CD4-positive, alpha-beta T cell treated with Interleukin-6 at 100 ng/mL for 8 hours (primary cell): ENCODE data around the gene LRIF1.
"Not testable (repeated sequence)": the region's sequence is repeated elsewhere in the genome, so short reads cannot be mapped to it uniquely, and the experiment has no call there.

Experiments used
- DNase-seq: peaks from one replicate; pipeline ENCODE4 v3.0.0-alpha.2; 2020; ENCODE audit warnings: mixed read lengths, low spot score

The LRIF1 gene

DNA sequence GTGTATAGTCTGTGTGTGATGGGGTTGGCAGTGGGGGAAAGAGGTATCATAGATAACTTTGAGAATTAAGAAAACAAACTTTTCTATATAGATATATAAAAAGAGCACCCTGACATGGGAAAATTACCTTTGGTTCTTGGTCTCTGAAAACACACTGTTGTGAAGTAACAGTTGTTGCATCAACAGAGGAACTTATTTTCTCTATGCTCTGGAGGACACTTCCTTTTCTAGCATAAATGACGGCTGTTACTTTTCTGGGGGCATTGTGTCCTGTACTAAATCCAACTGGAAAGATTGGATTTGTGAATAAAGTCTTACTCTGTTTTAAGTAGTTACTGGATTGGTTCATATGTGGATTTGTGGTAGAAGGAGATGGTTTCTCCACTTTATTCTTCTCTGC is 12.6 kb downstream of the LRIF1 start:
- DNase-seq: no peak

DNA sequence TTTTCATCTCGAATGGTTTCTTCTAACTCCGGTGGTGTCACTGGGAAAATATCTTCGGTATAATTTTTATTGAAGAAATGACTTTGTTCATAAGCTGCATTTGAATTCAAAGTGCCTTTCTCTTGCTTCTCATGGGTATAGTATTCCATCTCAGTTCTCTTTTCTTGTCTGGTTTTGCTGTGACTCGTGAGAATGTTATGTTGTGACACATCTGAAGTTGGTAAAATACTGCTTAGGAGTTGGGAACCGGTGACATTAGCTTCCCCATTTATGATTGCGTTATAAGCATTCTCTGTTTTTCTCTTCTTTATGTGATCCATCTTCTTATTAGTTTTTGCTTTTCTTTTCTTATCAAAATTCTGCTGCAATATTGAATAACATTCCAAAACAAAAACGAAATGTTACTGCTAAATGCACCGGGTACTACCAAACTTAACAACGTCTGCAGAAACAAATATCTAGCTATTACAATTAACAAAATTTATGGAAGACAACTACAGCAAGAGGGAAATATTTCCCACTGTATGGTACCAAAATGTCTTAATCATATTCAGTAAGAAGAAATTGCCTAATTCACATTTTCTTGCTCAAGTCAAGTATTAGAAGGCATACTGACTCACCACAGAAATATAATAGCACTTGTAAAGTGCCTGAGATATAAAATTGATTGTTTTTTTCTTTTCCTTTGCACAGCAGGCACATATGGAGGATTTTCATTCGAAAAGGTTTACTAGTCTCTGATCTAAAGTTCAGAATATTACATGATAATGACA is 15.5 kb downstream of the LRIF1 start:
- DNase-seq: no peak

GRCh38 chr1:110945626-110946025 is 18.1 kb downstream of the LRIF1 start:
- no peak for DNase-seq

DNA sequence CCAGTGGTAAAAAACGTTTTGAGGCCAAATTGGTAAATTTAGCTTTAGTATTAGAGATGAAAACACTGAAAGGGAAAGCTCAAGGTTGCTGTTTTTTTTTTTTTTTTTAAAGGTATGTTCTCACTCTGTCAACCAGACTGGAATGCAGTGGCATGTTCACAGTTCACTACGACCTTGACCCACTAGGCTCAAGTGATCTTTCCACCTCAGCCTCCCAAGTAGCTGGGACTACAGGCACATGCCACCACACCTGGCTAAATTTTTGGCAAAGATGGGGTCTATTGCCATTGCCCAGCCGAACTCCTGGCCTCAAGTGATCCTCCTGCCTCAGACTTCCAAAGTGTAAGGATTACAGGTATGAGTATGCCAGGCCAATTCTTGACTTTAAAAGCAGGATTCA is 18.9 kb downstream of the LRIF1 start:
- DNase-seq: no peak

DNA sequence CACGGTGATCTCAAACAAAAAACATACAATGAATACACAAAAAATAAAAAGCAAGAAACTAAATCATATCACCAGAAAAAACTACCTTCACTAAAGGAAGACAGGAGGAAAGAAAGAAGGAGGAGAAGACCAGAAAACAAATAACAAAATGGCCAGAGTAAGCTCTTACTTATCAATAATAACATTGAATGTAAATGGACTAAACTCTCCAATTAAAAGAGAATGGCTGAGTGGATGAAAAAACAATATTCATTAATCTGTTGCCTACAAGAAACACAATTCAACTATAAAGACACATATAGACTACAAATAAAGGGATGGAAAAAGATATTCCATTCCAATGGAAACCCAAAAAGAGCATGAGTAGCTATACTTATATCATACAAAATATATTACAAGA is 27.2 kb downstream of the LRIF1 start:
- DNase-seq: no peak

GRCh38 chr1:110931097-110931496 is 32.6 kb downstream of the LRIF1 start:
- not testable (repeated sequence) for DNase-seq

GRCh38 chr1:110928904-110929303 is 34.8 kb downstream of the LRIF1 start:
- no peak for DNase-seq

DNA sequence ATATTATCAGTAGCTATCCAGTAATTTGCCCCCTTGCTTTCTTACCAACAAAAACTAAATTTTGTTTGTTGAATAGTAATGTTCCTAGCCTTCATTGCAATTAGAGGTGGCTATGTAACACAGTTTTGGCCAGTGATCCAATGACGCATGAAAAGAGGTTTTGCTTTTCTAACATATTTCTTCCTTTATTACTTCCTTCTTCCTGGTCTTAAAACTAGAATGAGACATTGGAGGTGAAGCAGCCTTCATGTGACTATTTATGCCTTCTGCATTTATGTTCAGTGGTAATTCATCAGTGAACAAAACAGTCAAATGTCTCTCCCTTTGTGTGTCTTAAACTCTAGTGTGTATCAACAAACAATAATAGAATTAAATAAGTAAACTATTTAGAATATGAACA is 35.5 kb downstream of the LRIF1 start:
- DNase-seq: no peak

GRCh38 chr1:110927484-110928075 is 36.1 kb downstream of the LRIF1 start:
- no peak for DNase-seq

GRCh38 chr1:110921953-110922352 is 41.8 kb downstream of the LRIF1 start:
- no peak for DNase-seq

GRCh38 chr1:110918016-110918415 is 45.7 kb downstream of the LRIF1 start:
- DNase-seq: no peak

DNA sequence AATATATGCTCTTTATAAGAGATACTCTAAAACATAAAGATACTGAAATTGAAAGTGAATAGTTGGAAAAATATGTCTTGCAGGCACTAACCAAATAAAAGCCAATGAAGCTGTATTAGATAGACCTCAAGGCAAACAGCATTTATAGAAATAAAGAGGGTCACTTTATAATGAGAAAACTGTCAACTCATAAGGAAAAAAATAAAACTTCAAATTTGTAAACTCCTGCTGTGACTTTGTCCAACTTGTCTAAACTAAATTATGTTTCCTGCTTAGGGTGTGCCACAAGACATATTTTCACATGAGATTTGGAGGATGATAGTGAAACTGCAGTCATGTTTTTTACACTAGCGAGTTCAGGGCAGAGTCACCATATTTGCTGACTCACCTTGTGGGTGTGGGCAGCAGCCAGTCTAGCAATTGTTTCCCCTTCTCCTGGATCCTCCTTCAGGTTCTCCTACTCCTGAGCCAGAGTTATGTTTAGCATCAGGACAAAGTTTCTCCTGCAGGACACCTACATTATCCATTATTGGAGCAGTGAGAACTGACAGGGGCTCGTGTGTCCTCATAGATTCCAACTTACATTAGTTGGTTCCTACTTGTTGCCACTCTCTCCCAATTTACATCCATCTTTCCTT is 46.9 kb downstream of the LRIF1 start:
- peak; percentile 17 for DNase-seq

- no peak for DNase-seq
These were observed 47.5 kb downstream of the LRIF1 start for GRCh38 chr1:110916274-110916668.

- no peak for DNase-seq
These were observed 47.9 kb downstream of the LRIF1 start for GRCh38 chr1:110915804-110916203.

GRCh38 chr1:110914676-110915075 is 49.0 kb downstream of the LRIF1 start:
- DNase-seq: no peak

DNA sequence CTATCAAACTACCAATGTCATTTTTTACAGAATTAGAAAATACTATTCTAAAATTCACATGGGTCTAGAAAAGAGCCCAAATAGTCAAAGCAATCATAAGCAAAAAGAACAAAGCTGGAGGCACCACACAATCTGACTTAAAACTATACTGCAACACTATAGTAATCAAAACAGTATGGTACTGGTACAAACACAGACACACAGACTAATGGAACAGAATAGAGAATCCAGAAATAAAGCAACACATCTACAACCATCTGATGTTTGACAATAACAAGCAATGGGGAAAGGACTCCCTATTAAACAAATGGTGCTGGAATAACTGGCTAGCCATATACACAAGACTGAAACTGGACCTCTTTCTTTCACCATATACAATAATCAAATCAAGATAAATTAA is 50.9 kb downstream of the LRIF1 start:
- no peak for DNase-seq

GRCh38 chr1:110903853-110904500 is 59.7 kb downstream of the LRIF1 start:
- DNase-seq: no peak

DNA sequence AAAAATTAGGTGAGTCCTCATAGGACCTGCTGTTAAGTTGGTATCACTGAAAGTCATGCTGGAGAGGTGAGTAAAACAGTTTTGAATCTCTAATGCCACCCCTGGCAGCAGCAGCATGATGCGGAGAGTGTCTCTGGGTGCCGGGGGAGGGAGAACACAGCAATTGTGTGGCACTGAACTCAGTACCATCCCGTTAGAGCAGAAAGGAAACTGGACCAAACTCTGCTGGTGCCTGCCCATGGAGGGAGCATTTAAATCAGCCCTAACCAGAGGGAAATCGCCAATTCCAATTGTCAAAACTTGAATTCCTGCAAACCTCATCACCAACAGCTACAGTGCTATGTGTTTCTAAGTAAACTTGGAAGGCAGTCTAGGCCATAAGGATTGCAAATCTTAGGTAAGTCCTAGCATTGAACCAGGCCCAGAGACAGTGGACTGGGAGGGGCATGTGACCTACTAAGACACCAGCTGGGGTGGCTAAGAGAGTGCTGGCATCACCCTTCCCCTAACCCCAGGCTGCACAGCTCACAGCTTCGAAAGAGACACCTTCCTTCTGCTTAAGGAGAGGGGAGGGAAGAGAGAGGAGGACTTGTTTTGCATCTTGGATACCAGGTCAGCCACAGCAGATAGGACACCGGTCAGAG is 60.8 kb downstream of the LRIF1 start:
- no peak for DNase-seq

- no peak for DNase-seq
These were observed 64.3 kb downstream of the LRIF1 start for GRCh38 chr1:110899458-110899843.

DNA sequence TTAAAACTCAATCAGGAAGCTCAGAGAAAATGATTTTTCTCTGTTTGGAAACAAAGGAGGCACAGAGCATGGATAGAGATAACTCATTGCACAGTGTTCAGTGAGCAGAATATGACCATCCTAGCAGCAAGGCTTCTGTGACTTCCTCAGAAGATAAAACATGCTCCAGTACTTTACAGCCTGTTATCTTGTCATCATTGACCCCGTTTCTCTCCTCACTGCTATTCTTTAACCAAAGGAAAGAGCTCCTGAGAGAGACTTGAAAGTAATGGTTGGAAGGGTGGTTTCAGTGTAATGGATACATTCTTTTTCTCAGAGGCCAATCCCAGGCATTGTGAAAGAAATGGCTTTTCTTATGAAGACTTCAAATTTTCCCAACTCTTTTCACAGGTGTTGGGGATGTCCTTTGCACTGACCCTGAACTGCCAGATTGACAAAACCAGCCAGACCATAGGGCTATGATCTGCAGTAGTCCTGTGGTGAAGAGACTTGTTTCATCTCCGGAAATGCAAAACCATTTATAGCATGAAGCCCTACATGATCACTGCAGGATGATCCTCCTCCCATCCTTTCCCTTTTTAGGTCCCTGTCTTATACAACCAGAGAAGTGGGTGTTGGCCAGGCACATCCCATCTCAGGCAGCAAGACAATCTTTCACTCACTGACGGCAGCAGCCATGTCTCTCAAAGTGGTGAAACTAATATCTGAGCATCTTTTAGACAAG is 64.8 kb downstream of the LRIF1 start:
- DNase-seq: no peak

GRCh38 chr1:110897681-110898080 is 66.0 kb downstream of the LRIF1 start:
- no peak for DNase-seq
